IMR-90 (cell line): ENCODE data around the gene ZNF780A.

Source experiments
- CTCF ChIP-seq: conservative IDR thresholded peaks from 2 replicates; pipeline ENCODE4 v1.5.1; 2012; ENCODE audit warnings: mild to moderate bottlenecking, low read depth, low read length, improper control_type of control experiment
- FOS ChIP-seq: fragments of 150-350 bp; IDR thresholded peaks from 2 replicates; pipeline ENCODE4 v1.6.1; 2016; ENCODE audit warnings: low read depth, low read length
- POLR2A ChIP-seq: IDR thresholded peaks from 2 replicates; pipeline ENCODE4 v1.6.1; 2012; ENCODE audit warnings: mild to moderate bottlenecking, low read depth, low read length

GRCh38 chr19:40053491-40053890 lies 37.3 kb downstream of the ZNF780A start:
- TF ChIP-seq POLR2A (no peak), CTCF (no peak), FOS (no peak)
